Measurements from ENCODE around the gene DOCK11.

DNA sequence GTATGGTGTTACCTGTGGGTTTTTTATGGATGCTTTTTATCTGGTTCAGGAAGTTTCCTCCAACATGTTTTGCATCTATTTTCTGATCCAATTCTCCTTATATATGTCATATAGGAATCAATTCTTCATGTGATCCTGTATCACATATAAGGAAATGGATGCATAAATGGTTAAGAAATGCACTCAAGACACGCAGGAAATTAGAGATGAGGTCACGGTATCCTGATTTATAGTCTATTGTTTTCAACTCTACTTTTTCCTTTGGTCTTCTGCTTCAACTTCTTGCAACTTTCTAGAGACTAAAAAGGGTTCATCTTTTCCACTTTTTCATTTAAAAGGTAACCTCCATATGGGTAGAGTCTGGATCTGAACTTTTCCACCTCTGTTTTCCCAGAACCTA lies 198.2 kb downstream of the DOCK11 start:
- TF ChIP-seq, protein P1, sequence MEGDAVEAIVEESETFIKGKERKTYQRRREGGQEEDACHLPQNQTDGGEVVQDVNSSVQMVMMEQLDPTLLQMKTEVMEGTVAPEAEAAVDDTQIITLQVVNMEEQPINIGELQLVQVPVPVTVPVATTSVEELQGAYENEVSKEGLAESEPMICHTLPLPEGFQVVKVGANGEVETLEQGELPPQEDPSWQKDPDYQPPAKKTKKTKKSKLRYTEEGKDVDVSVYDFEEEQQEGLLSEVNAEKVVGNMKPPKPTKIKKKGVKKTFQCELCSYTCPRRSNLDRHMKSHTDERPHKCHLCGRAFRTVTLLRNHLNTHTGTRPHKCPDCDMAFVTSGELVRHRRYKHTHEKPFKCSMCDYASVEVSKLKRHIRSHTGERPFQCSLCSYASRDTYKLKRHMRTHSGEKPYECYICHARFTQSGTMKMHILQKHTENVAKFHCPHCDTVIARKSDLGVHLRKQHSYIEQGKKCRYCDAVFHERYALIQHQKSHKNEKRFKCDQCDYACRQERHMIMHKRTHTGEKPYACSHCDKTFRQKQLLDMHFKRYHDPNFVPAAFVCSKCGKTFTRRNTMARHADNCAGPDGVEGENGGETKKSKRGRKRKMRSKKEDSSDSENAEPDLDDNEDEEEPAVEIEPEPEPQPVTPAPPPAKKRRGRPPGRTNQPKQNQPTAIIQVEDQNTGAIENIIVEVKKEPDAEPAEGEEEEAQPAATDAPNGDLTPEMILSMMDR (IDR thresholded peaks at IDR 0.05; ENCODE audit: insufficient read depth, low read length) = no peak
- TF ChIP-seq, protein P2, sequence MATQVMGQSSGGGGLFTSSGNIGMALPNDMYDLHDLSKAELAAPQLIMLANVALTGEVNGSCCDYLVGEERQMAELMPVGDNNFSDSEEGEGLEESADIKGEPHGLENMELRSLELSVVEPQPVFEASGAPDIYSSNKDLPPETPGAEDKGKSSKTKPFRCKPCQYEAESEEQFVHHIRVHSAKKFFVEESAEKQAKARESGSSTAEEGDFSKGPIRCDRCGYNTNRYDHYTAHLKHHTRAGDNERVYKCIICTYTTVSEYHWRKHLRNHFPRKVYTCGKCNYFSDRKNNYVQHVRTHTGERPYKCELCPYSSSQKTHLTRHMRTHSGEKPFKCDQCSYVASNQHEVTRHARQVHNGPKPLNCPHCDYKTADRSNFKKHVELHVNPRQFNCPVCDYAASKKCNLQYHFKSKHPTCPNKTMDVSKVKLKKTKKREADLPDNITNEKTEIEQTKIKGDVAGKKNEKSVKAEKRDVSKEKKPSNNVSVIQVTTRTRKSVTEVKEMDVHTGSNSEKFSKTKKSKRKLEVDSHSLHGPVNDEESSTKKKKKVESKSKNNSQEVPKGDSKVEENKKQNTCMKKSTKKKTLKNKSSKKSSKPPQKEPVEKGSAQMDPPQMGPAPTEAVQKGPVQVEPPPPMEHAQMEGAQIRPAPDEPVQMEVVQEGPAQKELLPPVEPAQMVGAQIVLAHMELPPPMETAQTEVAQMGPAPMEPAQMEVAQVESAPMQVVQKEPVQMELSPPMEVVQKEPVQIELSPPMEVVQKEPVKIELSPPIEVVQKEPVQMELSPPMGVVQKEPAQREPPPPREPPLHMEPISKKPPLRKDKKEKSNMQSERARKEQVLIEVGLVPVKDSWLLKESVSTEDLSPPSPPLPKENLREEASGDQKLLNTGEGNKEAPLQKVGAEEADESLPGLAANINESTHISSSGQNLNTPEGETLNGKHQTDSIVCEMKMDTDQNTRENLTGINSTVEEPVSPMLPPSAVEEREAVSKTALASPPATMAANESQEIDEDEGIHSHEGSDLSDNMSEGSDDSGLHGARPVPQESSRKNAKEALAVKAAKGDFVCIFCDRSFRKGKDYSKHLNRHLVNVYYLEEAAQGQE (IDR thresholded peaks at IDR 0.05; ENCODE audit: insufficient replicate concordance, low read depth) = no peak
- TF ChIP-seq POLR2AphosphoS5 (IDR thresholded peaks at IDR 0.05; ENCODE audit: low read depth) (no peak), GABPA (IDR thresholded peaks at IDR 0.05; ENCODE audit: low read depth) (no peak), SPI1 (IDR thresholded peaks at IDR 0.05; ENCODE audit: borderline replicate concordance, low read depth) (no peak)
